ENCODE results near the gene SPTBN4.
"Not testable (repeated sequence)": the region's sequence is repeated elsewhere in the genome, so short reads cannot be mapped to it uniquely, and the experiment has no call there.

The SPTBN4 gene

DNA sequence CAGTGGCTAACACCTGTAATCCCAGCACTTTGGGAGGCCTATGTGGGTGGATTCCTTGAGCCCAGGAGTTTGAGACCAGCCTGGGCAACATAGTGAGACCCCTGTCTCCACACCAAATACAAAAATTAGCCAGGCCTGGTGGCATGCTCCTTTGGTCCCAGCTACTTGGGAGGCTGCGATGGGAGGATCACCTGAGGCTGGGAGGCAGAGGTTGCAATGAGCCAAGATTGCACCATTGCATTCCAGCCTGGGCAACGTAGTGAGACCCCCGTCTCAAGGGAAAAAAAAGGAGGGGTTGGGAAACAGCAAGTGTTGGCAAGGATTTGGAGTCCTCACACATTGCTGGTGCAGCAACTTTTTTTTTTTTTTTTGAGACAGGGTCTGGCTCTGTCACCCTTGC is 19.2 kb downstream of the SPTBN4 start:
- H3K27me3 ChIP-seq (ENCODE audit: insufficient read depth, insufficient read length) = no peaks in the 10 kb centered on the region
- no peak for TF ChIP-seq SUZ12 (IDR thresholded peaks at IDR 0.05; ENCODE audit: extremely low read depth, insufficient read depth, insufficient read length)
- no peak for TF ChIP-seq YY1 (IDR thresholded peaks at IDR 0.05; ENCODE audit: insufficient read depth, insufficient read length)
- TF ChIP-seq ZNF274 (IDR thresholded peaks at IDR 0.05; ENCODE audit: low read depth, low read length) = no peak
- H3K9me3 ChIP-seq (ENCODE audit: insufficient read depth, low read length) = no peaks in the 10 kb centered on the region
- no peak for DNase-seq (ENCODE audit: low read depth, low spot score)
- H3K4me3 ChIP-seq (ENCODE audit: insufficient read length, low read depth) = no peak overlapping the region
- H3K36me3 ChIP-seq (ENCODE audit: insufficient read depth, insufficient read length, low read length) = no peaks in the 10 kb centered on the region
- H3K9ac ChIP-seq (ENCODE audit: insufficient read length, low read depth) = no peak overlapping the region
- peaks cover 4% of the 10 kb centered on the region for H3K4me1 ChIP-seq (ENCODE audit: insufficient read depth, insufficient read length)

GRCh38 chr19:40489882-40490230 is 23.1 kb downstream of the SPTBN4 start:
- Histone ChIP-seq H3K4me3 (ENCODE audit: insufficient read length, low read depth) (no peak overlapping the region), H3K27me3 (ENCODE audit: insufficient read depth, insufficient read length) (peaks cover 21% of the 10 kb centered on the region), H3K9ac (ENCODE audit: insufficient read length, low read depth) (no peak overlapping the region), H3K36me3 (ENCODE audit: insufficient read depth, insufficient read length, low read length) (no peaks in the 10 kb centered on the region), H3K4me1 (ENCODE audit: insufficient read depth, insufficient read length) (peaks cover 4% of the 10 kb centered on the region), H3K9me3 (ENCODE audit: insufficient read depth, low read length) (peaks cover 10% of the 10 kb centered on the region; the same call in 1 of the 2 replicates)
- DNase-seq (ENCODE audit: low read depth, low spot score) = no peak
- TF ChIP-seq YY1 (IDR thresholded peaks at IDR 0.05; ENCODE audit: insufficient read depth, insufficient read length) (no peak), ZNF274 (IDR thresholded peaks at IDR 0.05; ENCODE audit: low read depth, low read length) (no peak), SUZ12 (IDR thresholded peaks at IDR 0.05; ENCODE audit: extremely low read depth, insufficient read depth, insufficient read length) (no peak)

DNA sequence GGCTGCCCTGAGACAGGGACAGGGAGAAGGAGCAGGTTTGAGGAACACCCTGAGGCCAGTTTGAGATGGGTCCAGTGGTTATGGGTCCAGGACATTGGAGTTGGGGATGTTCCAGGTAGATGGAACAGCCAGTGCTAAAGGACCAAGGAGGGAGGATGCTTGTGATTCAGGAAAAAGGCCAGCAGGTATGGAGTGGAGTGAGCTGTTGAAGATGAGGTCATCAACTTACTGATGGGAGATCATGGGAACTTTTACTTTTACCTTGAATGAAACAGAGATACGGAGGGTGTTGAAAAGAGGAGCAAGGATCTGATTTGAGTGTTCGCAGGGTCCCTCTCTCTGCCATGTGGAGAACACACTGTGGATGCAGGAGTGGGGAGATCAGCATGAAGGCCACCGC is 25.5 kb downstream of the SPTBN4 start:
- H3K27me3 ChIP-seq (ENCODE audit: insufficient read depth, insufficient read length) = peaks cover 22% of the 10 kb centered on the region
- H3K4me3 ChIP-seq (ENCODE audit: insufficient read length, low read depth) = no peak overlapping the region
- DNase-seq (ENCODE audit: low read depth, low spot score) = no peak
- TF ChIP-seq ZNF274 (IDR thresholded peaks at IDR 0.05; ENCODE audit: low read depth, low read length) = no peak
- no peak for TF ChIP-seq SUZ12 (IDR thresholded peaks at IDR 0.05; ENCODE audit: extremely low read depth, insufficient read depth, insufficient read length)
- no peak for TF ChIP-seq YY1 (IDR thresholded peaks at IDR 0.05; ENCODE audit: insufficient read depth, insufficient read length)
- peaks cover 4% of the 10 kb centered on the region for H3K4me1 ChIP-seq (ENCODE audit: insufficient read depth, insufficient read length)
- no peak overlapping the region for H3K9ac ChIP-seq (ENCODE audit: insufficient read length, low read depth)
- H3K36me3 ChIP-seq (ENCODE audit: insufficient read depth, insufficient read length, low read length) = no peaks in the 10 kb centered on the region
- peaks cover 10% of the 10 kb centered on the region; the same call in 1 of the 2 replicates for H3K9me3 ChIP-seq (ENCODE audit: insufficient read depth, low read length)

- TF ChIP-seq ZNF274 (IDR thresholded peaks at IDR 0.05; ENCODE audit: low read depth, low read length) (no peak), YY1 (IDR thresholded peaks at IDR 0.05; ENCODE audit: insufficient read depth, insufficient read length) (no peak), SUZ12 (IDR thresholded peaks at IDR 0.05; ENCODE audit: extremely low read depth, insufficient read depth, insufficient read length) (no peak)
- peaks cover 22% of the 10 kb centered on the region for H3K27me3 ChIP-seq (ENCODE audit: insufficient read depth, insufficient read length)
- DNase-seq (ENCODE audit: low read depth, low spot score) = no peak
- peaks cover 10% of the 10 kb centered on the region; the same call in 1 of the 2 replicates for H3K9me3 ChIP-seq (ENCODE audit: insufficient read depth, low read length)
- H3K9ac ChIP-seq (ENCODE audit: insufficient read length, low read depth) = no peak overlapping the region
- no peaks in the 10 kb centered on the region for H3K36me3 ChIP-seq (ENCODE audit: insufficient read depth, insufficient read length, low read length)
- H3K4me3 ChIP-seq (ENCODE audit: insufficient read length, low read depth) = no peak overlapping the region
- no peaks in the 10 kb centered on the region for H3K4me1 ChIP-seq (ENCODE audit: insufficient read depth, insufficient read length)
These were observed 27.0 kb downstream of the SPTBN4 start for GRCh38 chr19:40493778-40494177.

DNA sequence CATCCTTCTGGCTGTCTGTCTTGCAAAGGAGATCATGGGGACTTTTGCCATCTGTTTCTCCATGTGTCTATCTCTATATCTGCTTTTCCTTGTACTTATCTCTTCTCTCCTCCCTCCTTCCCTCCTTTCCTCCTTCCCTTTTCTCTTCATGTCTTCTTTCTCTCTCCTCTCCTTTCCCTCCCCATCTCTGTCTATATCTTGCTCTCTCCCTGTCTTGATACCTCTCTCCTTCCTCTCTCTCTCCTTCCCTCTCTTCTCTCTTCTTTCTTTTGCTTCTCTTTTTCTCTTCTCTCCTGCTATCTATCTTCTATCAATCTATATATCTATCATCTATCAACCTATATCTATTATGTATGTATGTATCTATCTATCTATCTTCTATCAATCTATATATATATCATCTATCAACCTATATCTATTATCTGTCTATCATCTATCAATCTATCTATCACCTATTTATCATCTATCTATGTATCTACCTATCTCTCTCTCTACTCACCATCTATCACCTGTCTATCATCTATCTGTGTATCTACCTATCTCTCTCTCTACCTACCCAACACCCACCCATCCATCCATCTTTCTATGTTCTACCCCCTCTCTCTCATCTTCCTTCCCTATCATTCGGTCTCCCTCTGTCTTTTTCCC is 27.5 kb downstream of the SPTBN4 start:
- TF ChIP-seq YY1 (IDR thresholded peaks at IDR 0.05; ENCODE audit: insufficient read depth, insufficient read length) (no peak), ZNF274 (IDR thresholded peaks at IDR 0.05; ENCODE audit: low read depth, low read length) (no peak), SUZ12 (IDR thresholded peaks at IDR 0.05; ENCODE audit: extremely low read depth, insufficient read depth, insufficient read length) (no peak)
- Histone ChIP-seq H3K4me3 (ENCODE audit: insufficient read length, low read depth) (no peak overlapping the region), H3K36me3 (ENCODE audit: insufficient read depth, insufficient read length, low read length) (no peaks in the 10 kb centered on the region), H3K9me3 (ENCODE audit: insufficient read depth, low read length) (peaks cover 10% of the 10 kb centered on the region; the same call in 1 of the 2 replicates), H3K9ac (ENCODE audit: insufficient read length, low read depth) (no peak overlapping the region), H3K4me1 (ENCODE audit: insufficient read depth, insufficient read length) (no peaks in the 10 kb centered on the region), H3K27me3 (ENCODE audit: insufficient read depth, insufficient read length) (peaks cover 22% of the 10 kb centered on the region)
- no peak for DNase-seq (ENCODE audit: low read depth, low spot score)

DNA sequence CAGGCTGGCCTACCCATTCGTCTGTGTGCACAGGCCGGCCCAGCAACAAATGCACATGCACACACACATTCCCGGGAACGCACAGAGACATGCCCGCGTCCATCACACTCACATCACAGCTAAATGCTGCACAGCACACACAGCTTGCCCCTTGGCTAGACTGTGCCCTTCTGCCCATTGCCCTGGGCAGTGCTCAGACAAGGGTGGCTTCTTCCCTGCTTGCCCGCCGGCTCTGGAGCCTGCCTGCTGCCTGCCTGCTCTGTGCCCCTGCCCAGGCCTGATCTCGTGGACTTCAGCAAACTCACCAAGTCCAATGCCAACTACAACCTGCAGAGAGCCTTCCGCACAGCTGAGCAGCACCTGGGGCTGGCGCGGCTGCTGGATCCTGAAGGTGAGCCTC is 30.4 kb downstream of the SPTBN4 start:
- no peak for DNase-seq (ENCODE audit: low read depth, low spot score)
- Histone ChIP-seq H3K9me3 (ENCODE audit: insufficient read depth, low read length) (peaks cover 8% of the 10 kb centered on the region; the same call in 1 of the 2 replicates), H3K4me1 (ENCODE audit: insufficient read depth, insufficient read length) (no peaks in the 10 kb centered on the region), H3K27me3 (ENCODE audit: insufficient read depth, insufficient read length) (peaks cover 22% of the 10 kb centered on the region), H3K4me3 (ENCODE audit: insufficient read length, low read depth) (no peak overlapping the region), H3K36me3 (ENCODE audit: insufficient read depth, insufficient read length, low read length) (no peaks in the 10 kb centered on the region), H3K9ac (ENCODE audit: insufficient read length, low read depth) (no peak overlapping the region)
- TF ChIP-seq YY1 (IDR thresholded peaks at IDR 0.05; ENCODE audit: insufficient read depth, insufficient read length) (no peak), SUZ12 (IDR thresholded peaks at IDR 0.05; ENCODE audit: extremely low read depth, insufficient read depth, insufficient read length) (no peak), ZNF274 (IDR thresholded peaks at IDR 0.05; ENCODE audit: low read depth, low read length) (no peak)

GRCh38 chr19:40499320-40499719 is 32.5 kb downstream of the SPTBN4 start:
- H3K36me3 ChIP-seq (ENCODE audit: insufficient read depth, insufficient read length, low read length) = no peaks in the 10 kb centered on the region
- no peak for DNase-seq (ENCODE audit: low read depth, low spot score)
- peaks cover 6% of the 10 kb centered on the region for H3K27me3 ChIP-seq (ENCODE audit: insufficient read depth, insufficient read length)
- H3K9me3 ChIP-seq (ENCODE audit: insufficient read depth, low read length) = no peaks in the 10 kb centered on the region
- H3K9ac ChIP-seq (ENCODE audit: insufficient read length, low read depth) = no peak overlapping the region
- TF ChIP-seq YY1 (IDR thresholded peaks at IDR 0.05; ENCODE audit: insufficient read depth, insufficient read length) = no peak
- TF ChIP-seq SUZ12 (IDR thresholded peaks at IDR 0.05; ENCODE audit: extremely low read depth, insufficient read depth, insufficient read length) = no peak
- no peak for TF ChIP-seq ZNF274 (IDR thresholded peaks at IDR 0.05; ENCODE audit: low read depth, low read length)
- H3K4me1 ChIP-seq (ENCODE audit: insufficient read depth, insufficient read length) = no peaks in the 10 kb centered on the region
- H3K4me3 ChIP-seq (ENCODE audit: insufficient read length, low read depth) = no peak overlapping the region

DNA sequence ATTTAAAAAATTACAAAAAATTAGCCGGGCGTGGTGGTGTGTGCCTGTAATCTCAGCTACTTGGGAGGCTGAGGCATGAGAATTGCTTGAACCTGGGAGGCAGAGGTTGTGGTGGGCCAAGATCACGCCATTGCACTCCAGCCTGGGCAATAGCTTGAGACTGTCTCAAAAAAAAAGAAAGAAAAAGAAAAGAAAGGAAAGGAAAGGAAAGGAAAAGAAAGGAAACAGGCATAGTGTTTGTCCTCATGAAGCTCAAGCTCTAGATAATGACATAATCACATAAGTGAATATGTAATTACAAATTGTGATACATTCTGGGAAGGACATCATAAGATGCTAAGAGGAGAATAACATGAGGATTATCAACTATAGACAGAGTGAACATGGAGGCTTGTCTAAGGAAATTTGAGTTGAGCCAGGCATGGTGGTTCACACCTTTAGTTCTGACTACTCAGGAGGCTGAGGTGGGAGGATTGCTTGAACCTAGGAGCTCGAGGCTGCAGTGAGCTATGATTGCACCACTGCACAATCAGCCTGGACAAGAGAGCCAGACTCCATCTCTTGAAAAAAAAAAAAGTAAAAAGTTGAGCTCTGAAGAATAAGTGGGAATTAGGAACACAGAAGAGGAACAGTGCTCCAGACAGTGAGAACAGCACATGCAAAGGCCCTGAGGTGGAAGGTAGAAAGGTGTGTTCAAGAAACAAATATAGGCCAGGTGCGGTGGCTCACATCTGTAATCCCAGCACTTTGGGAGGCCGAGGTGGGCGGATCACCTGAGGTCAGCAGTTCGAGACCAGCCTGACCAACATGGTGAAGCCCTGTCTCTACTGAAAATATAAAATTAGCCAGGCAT is 34.1 kb downstream of the SPTBN4 start:
- not testable (repeated sequence) for H3K27me3 ChIP-seq (ENCODE audit: insufficient read depth, insufficient read length); H3K9ac ChIP-seq (ENCODE audit: insufficient read length, low read depth); DNase-seq (ENCODE audit: low read depth, low spot score); H3K4me3 ChIP-seq (ENCODE audit: insufficient read length, low read depth); H3K9me3 ChIP-seq (ENCODE audit: insufficient read depth, low read length); H3K36me3 ChIP-seq (ENCODE audit: insufficient read depth, insufficient read length, low read length); H3K4me1 ChIP-seq (ENCODE audit: insufficient read depth, insufficient read length)

All from NT2/D1 (cell line).